Measurements from ENCODE around the gene PERCC1. TPM values are rescaled to one million over a fixed set of nuclear protein-coding genes. Genes with fewer than 3 reads are reported as not detected.
A peak's percentile ranks its signal among the peaks of the same experiment; 100 is the strongest.

The PERCC1 gene
- total RNA-seq, 2 donors from 2014 or later = not detected

GRCh38 chr16:1429012-1429411 lies 1.9 kb upstream of the PERCC1 start:
- H3K9me3 ChIP-seq = no peaks in the 10 kb centered on the region
- no peaks in the 10 kb centered on the region for H3K36me3 ChIP-seq
- H3K27ac ChIP-seq = no peak overlapping the region
- TF ChIP-seq, protein P1, sequence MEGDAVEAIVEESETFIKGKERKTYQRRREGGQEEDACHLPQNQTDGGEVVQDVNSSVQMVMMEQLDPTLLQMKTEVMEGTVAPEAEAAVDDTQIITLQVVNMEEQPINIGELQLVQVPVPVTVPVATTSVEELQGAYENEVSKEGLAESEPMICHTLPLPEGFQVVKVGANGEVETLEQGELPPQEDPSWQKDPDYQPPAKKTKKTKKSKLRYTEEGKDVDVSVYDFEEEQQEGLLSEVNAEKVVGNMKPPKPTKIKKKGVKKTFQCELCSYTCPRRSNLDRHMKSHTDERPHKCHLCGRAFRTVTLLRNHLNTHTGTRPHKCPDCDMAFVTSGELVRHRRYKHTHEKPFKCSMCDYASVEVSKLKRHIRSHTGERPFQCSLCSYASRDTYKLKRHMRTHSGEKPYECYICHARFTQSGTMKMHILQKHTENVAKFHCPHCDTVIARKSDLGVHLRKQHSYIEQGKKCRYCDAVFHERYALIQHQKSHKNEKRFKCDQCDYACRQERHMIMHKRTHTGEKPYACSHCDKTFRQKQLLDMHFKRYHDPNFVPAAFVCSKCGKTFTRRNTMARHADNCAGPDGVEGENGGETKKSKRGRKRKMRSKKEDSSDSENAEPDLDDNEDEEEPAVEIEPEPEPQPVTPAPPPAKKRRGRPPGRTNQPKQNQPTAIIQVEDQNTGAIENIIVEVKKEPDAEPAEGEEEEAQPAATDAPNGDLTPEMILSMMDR (IDR thresholded peaks at IDR 0.05) = no peak
- DNase-seq (ENCODE audit: low spot score) = no peak
- H3K27me3 ChIP-seq = no peaks in the 10 kb centered on the region
- H3K4me1 ChIP-seq = peaks cover 0 to 6% of the 10 kb centered on the region in 2 donors
- H3K4me3 ChIP-seq = no peak overlapping the region

DNA sequence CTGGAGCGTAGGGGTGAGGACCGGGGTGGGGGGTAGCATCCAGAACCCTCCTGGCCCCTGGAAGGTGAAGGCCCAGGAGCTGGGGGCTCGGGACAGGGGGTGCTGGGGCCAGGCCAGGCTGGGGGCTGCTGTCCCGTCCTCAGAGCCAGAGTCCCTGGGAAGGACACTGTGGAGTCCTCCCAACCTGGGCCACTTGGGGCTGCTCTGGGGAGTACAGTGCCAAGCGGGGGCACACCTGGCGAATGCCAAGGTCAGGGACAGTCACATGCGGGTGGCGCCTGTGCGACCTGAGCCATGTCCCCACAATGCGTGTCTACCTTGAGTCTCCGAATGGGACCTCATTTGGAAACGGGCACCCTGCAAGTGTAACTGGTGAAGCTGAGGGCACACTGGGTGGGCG lies 1.2 kb upstream of the PERCC1 start:
- no peaks in the 10 kb centered on the region for H3K9me3 ChIP-seq
- peaks cover 0 to 6% of the 10 kb centered on the region in 2 donors for H3K4me1 ChIP-seq
- H3K27ac ChIP-seq = no peak overlapping the region
- no peak for DNase-seq (ENCODE audit: low spot score)
- H3K4me3 ChIP-seq = no peak overlapping the region
- no peaks in the 10 kb centered on the region for H3K27me3 ChIP-seq
- TF ChIP-seq, protein P1 (IDR thresholded peaks at IDR 0.05) = no peak
- H3K36me3 ChIP-seq = no peaks in the 10 kb centered on the region

GRCh38 chr16:1430214-1430758 lies 592 bp upstream of the PERCC1 start:
- no peak overlapping the region for H3K4me3 ChIP-seq
- peaks cover 0 to 6% of the 10 kb centered on the region in 2 donors for H3K4me1 ChIP-seq
- no peaks in the 10 kb centered on the region for H3K36me3 ChIP-seq
- TF ChIP-seq, protein P1 (IDR thresholded peaks at IDR 0.05) = no peak
- H3K27me3 ChIP-seq = no peaks in the 10 kb centered on the region
- H3K27ac ChIP-seq = no peak overlapping the region
- H3K9me3 ChIP-seq = no peaks in the 10 kb centered on the region
- no peak for DNase-seq (ENCODE audit: low spot score)

GRCh38 chr16:1431497-1432270 lies 806 bp downstream of the PERCC1 start:
- Histone ChIP-seq H3K36me3 (no peaks in the 10 kb centered on the region), H3K27me3 (no peaks in the 10 kb centered on the region), H3K27ac (no peak overlapping the region), H3K4me3 (peak overlapping the region in 1 of 2 donors; percentile 40), H3K4me1 (peaks cover 0 to 6% of the 10 kb centered on the region in 2 donors), H3K9me3 (no peaks in the 10 kb centered on the region)
- TF ChIP-seq, protein P1 (IDR thresholded peaks at IDR 0.05) = no peak
- DNase-seq (ENCODE audit: low spot score) = no peak

- TF ChIP-seq, protein P1 (IDR thresholded peaks at IDR 0.05) = no peak
- H3K4me3 ChIP-seq = peak overlapping the region in 1 of 2 donors; percentile 40
- no peak for DNase-seq (ENCODE audit: low spot score)
- H3K4me1 ChIP-seq = peaks cover 0 to 6% of the 10 kb centered on the region in 2 donors
- H3K36me3 ChIP-seq = no peaks in the 10 kb centered on the region
- H3K27me3 ChIP-seq = no peaks in the 10 kb centered on the region
- no peak overlapping the region for H3K27ac ChIP-seq
- H3K9me3 ChIP-seq = no peaks in the 10 kb centered on the region
These were observed 1.7 kb downstream of the PERCC1 start for GRCh38 chr16:1432388-1433262.
